ENCODE measurements around the gene ZYX. TPM values are rescaled to one million over a fixed set of nuclear protein-coding genes. Genes with fewer than 3 reads are reported as not detected.
"Not testable (repeated sequence)": the region's sequence is repeated elsewhere in the genome, so short reads cannot be mapped to it uniquely, and the experiment has no call there.

The ZYX gene
- total RNA-seq, 2 donors from 2014 or later: 54.9 to 110 TPM

GRCh38 chr7:143398616-143399015 lies 17.5 kb downstream of the ZYX start:
- no peak for TF ChIP-seq CTCF (IDR thresholded peaks at IDR 0.05)
- no peak overlapping the region for H3K27ac ChIP-seq
- DNase-seq: no peak

GRCh38 chr7:143399151-143399550 lies 18.0 kb downstream of the ZYX start:
- Histone ChIP-seq H3K4me1 (no peaks in the 10 kb centered on the region), H3K9ac (ENCODE audit: low read depth in 2 of 2, low read length in 2 of 2) (no peak overlapping the region), H3K36me3 (no peaks in the 10 kb centered on the region), H3K27me3 (no peaks in the 10 kb centered on the region), H3K27ac (no peak overlapping the region), H3K4me3 (no peak overlapping the region), H3K9me3 (no peaks in the 10 kb centered on the region)
- intact Hi-C loops (cut with DNase I): no loop called here
- no peak for DNase-seq
- TF ChIP-seq CTCF (IDR thresholded peaks at IDR 0.05): no peak

More at GRCh38 chr7:143398616-143399015, 17.5 kb downstream of the ZYX start:
- Histone ChIP-seq H3K9me3 (no peaks in the 10 kb centered on the region), H3K4me1 (no peaks in the 10 kb centered on the region), H3K27me3 (no peaks in the 10 kb centered on the region), H3K36me3 (no peaks in the 10 kb centered on the region), H3K9ac (ENCODE audit: low read depth in 2 of 2, low read length in 2 of 2) (no peak overlapping the region), H3K4me3 (no peak overlapping the region)
- intact Hi-C loops (cut with DNase I): no loop called here

DNA sequence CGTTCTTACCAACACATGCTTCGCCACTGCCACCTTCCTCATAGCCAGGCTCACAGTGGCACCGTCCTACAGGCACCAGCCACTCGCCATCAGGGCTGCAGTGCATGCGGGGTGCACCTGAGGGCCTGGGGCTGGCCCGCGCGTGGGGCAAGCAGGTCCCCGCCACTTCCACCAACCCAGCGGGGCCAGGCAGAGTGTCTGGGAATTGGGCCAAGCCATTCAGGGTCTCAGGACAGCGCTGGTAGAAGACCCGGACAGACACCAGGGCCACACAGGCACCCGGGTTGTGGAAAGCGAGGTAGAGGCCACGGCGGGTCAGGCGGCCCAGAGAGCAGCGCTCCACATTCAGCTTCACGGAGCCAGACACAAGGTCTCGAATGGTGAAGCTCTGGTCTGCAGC lies 18.5 kb downstream of the ZYX start:
- H3K4me3 ChIP-seq: no peak overlapping the region
- no peaks in the 10 kb centered on the region for H3K27me3 ChIP-seq
- no peaks in the 10 kb centered on the region for H3K9me3 ChIP-seq
- no peaks in the 10 kb centered on the region for H3K4me1 ChIP-seq
- no peak for DNase-seq
- intact Hi-C loops (cut with DNase I): no loop called here
- H3K36me3 ChIP-seq: no peaks in the 10 kb centered on the region
- no peak for TF ChIP-seq CTCF (IDR thresholded peaks at IDR 0.05)
- H3K27ac ChIP-seq: no peak overlapping the region
- no peak overlapping the region for H3K9ac ChIP-seq (ENCODE audit: low read depth in 2 of 2, low read length in 2 of 2)

DNA sequence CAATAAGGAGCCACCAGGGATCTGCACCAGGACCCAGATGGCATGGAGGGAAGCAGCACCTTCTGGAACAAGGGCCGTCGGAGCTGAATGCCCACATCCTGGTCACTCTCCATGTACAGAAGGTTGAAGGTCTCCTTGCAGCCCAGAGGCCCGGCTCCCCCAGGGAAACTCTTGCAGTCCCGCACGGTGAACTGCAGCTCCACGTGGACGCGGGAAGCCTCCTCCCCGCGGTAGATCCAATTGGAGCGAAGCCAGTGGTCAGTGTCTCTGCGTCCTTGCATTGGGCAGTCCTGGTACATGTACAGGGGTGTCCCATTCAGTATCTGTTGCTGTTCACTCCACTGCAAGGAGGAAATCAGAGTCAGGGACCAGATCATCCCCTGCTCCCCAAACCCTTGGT lies 20.1 kb downstream of the ZYX start:
- DNase-seq: no peak
- intact Hi-C loops (cut with DNase I): no loop called here
- Histone ChIP-seq H3K9me3 (no peaks in the 10 kb centered on the region), H3K27ac (no peak overlapping the region), H3K4me3 (no peak overlapping the region), H3K27me3 (no peaks in the 10 kb centered on the region), H3K9ac (ENCODE audit: low read depth in 2 of 2, low read length in 2 of 2) (no peak overlapping the region), H3K36me3 (no peaks in the 10 kb centered on the region), H3K4me1 (no peaks in the 10 kb centered on the region)
- TF ChIP-seq CTCF (IDR thresholded peaks at IDR 0.05): no peak

GRCh38 chr7:143402233-143402632 lies 21.1 kb downstream of the ZYX start:
- H3K9ac ChIP-seq (ENCODE audit: low read depth in 2 of 2, low read length in 2 of 2); intact Hi-C loops (cut with DNase I); H3K27me3 ChIP-seq; H3K4me1 ChIP-seq; H3K4me3 ChIP-seq; H3K9me3 ChIP-seq; H3K36me3 ChIP-seq; H3K27ac ChIP-seq; DNase-seq: not testable (repeated sequence)

GRCh38 chr7:143405173-143406001 lies 24.2 kb downstream of the ZYX start:
- peak; percentile 52 for DNase-seq
- Histone ChIP-seq H3K36me3 (no peaks in the 10 kb centered on the region), H3K4me1 (peaks cover 12% of the 10 kb centered on the region), H3K9me3 (no peaks in the 10 kb centered on the region), H3K9ac (ENCODE audit: low read depth in 2 of 2, low read length in 2 of 2) (no peak overlapping the region), H3K27me3 (no peaks in the 10 kb centered on the region), H3K4me3 (no peak overlapping the region), H3K27ac (no peak overlapping the region)
- TF ChIP-seq CTCF (IDR thresholded peaks at IDR 0.05): no peak
- intact Hi-C loops (cut with DNase I): no loop called here

Measured in colonic mucosa (tissue), 4 donors.